GM12891 (cell line): ENCODE measurements around the gene GPATCH2.

Experiments
- PAX5 ChIP-seq: IDR thresholded peaks from 2 replicates; pipeline ENCODE4 v1.6.1; 2011; ENCODE audit warnings: low read length, moderate library complexity, mild to moderate bottlenecking; ENCODE audit not compliant: insufficient read depth, severe bottlenecking
- POLR2A ChIP-seq: IDR thresholded peaks from 2 replicates; pipeline ENCODE4 v1.6.1; 2011; ENCODE audit warnings: low read depth, low read length, control low read depth
- POLR2AphosphoS5 ChIP-seq: IDR thresholded peaks from 2 replicates; pipeline ENCODE4 v1.6.1; 2011; ENCODE audit warnings: low read depth, low read length, control low read depth
- POU2F2 ChIP-seq: IDR thresholded peaks from 2 replicates; pipeline ENCODE4 v1.6.1; 2011; ENCODE audit warnings: low read depth, mild to moderate bottlenecking, control low read depth, low read length, moderate library complexity
- TAF1 ChIP-seq: IDR thresholded peaks from 2 replicates; pipeline ENCODE4 v1.6.1; 2011; ENCODE audit warnings: low read depth, low read length, control low read depth

- no peak for TF ChIP-seq POLR2A
- TF ChIP-seq PAX5, result no peak
- TF ChIP-seq POLR2AphosphoS5, result no peak
- no peak for TF ChIP-seq POU2F2
- TF ChIP-seq TAF1, result no peak
Measured at GRCh38 chr1:217661407-217661806, 30.5 kb upstream of the GPATCH2 start.
